Muscle of leg (tissue), 11 donors: Measurements from ENCODE around the gene MIOX. TPM values are rescaled to one million over a fixed set of nuclear protein-coding genes. Genes with fewer than 3 reads are reported as not detected.
A peak's percentile ranks its signal among the peaks of the same experiment; 100 is the strongest.

ENCODE experiments used
- DNase-seq: peaks from one replicate; pipeline ENCODE4 v3.0.0; 2013
- H3K27ac ChIP-seq: one replicate; pipeline ENCODE4 v1.5.1; 2013; ENCODE audit warnings: mild to moderate bottlenecking, low read length, control low read depth
- H3K27me3 ChIP-seq: one replicate; pipeline ENCODE4 v1.6.1; 2013; ENCODE audit warnings: low read length; ENCODE audit not compliant: control insufficient read depth, insufficient read depth
- H3K36me3 ChIP-seq: one replicate; pipeline ENCODE4 v1.6.1; 2013; ENCODE audit warnings: low read length; ENCODE audit not compliant: control insufficient read depth, insufficient read depth
- H3K4me1 ChIP-seq: one replicate; pipeline ENCODE4 v1.6.1; 2013; ENCODE audit warnings: low read length; ENCODE audit not compliant: control insufficient read depth, insufficient read depth
- H3K4me3 ChIP-seq: one replicate; pipeline ENCODE4 v1.5.1; 2013; ENCODE audit warnings: low read length, control low read depth
- H3K9me3 ChIP-seq: replicated peaks from 2 replicates; pipeline ENCODE4 v1.6.1; 2013; ENCODE audit warnings: low read depth, low read length; ENCODE audit not compliant: control insufficient read depth
- WGBS: methylation state at CpG from one replicate; pipeline ENCODE4 v1.1.5; 2013; ENCODE audit warnings: missing lambda C conversion rate; ENCODE audit not compliant: insufficient coverage; 5-methylcytosine and 5-hydroxymethylcytosine counted together
- polyA plus RNA-seq, 8 donors: library from polyadenylated mRNA; unstranded; fragments of 120-200 nt; gene quantifications; one replicate each; pipeline versions ENCODE4 v1.2.1 to v1.2.3, GENCODE V29; 2013; ENCODE audit warnings: inconsistent platforms in 1 of 8, low replicate concordance in 1 of 8; ENCODE audit not compliant: insufficient read length in 8 of 8, insufficient read depth in 1 of 8
- total RNA-seq: library from RNA; stranded (reverse); fragments of 120-200 nt; gene quantifications from one replicate; pipeline ENCODE4 v1.2.4, GENCODE V29; 2013

MIOX gene
- total and polyA plus RNA-seq, 9 donors = 0.08 to 0.12 (median 0.10) TPM; not detected in 5

DNA sequence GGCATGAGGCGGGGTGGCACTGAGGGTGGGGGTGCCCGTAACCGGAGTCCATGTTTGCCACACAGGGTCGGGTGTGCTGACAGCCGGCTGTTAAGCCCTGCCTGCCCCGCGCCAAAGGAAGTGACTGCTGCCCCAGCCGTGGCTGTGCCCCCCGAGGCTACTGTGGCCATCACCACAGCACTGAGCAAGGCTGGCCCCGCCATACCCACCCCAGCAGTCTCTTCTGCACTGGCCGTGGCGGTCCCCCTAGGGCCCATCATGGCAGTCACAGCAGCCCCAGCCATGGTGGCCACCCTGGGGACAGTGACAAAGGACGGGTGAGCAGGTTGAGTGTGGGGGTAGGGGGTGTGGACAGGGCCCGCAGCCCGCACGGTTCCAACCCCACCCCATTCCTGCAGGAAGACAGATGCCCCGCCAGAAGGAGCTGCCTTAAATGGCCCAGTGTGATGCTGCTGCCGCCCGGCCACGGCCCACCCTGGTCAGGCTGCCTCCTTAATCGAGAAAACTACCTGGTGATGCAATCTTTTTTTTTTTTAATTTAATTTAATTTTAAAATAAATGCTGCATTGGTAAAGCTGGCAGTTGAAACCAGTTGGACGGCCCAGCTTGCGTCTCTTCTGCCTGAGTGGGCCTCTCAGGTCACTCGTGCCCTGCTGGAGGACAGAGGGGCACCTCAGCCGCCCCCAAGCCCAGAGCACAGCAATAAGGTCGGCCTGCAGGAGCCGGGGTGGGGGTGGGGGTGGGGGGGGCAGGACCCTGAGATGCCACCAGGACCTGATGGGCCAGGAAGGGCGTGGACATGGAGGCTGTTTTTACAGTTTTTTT, 42.6 kb upstream of the MIOX start:
- peaks cover 84% of the 10 kb centered on the region for H3K36me3 ChIP-seq
- no peak overlapping the region for H3K27ac ChIP-seq
- DNase-seq = no peak

DNA sequence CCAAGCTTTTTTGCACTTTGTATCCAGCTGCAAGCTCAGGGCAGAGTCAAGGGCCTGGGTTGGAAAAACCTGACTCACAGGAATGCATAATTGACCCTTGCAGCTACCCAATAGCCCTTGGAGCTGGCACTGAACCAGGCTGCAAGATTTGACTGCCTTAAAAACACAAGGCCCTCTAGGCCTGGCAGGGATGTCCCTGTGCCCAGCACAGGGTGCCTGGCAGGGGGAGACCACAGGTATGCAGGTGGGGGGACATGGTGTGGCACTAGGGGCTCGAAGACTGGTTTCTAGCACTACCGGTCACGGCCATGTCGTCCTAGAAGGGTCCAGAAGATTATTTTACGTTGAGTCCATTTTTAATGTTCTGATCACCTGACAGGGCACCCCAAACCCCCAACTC, 42.0 kb upstream of the MIOX start:
- Histone ChIP-seq H3K9me3 (no peaks in the 10 kb centered on the region), H3K27me3 (no peaks in the 10 kb centered on the region), H3K36me3 (peaks cover 84% of the 10 kb centered on the region), H3K4me1 (peaks cover 4% of the 10 kb centered on the region), H3K27ac (no peak overlapping the region), H3K4me3 (no peak overlapping the region)
- WGBS = 52% methylated on average over 3 of the region's 5 CpGs
- DNase-seq = peak; percentile 39

More for the DNA sequence above, 42.6 kb upstream of the MIOX start:
- Histone ChIP-seq H3K27me3 (no peaks in the 10 kb centered on the region), H3K9me3 (no peaks in the 10 kb centered on the region), H3K4me3 (no peak overlapping the region), H3K4me1 (peaks cover 4% of the 10 kb centered on the region)
- 68% methylated on average over 13 of the region's 28 CpGs for WGBS

DNA sequence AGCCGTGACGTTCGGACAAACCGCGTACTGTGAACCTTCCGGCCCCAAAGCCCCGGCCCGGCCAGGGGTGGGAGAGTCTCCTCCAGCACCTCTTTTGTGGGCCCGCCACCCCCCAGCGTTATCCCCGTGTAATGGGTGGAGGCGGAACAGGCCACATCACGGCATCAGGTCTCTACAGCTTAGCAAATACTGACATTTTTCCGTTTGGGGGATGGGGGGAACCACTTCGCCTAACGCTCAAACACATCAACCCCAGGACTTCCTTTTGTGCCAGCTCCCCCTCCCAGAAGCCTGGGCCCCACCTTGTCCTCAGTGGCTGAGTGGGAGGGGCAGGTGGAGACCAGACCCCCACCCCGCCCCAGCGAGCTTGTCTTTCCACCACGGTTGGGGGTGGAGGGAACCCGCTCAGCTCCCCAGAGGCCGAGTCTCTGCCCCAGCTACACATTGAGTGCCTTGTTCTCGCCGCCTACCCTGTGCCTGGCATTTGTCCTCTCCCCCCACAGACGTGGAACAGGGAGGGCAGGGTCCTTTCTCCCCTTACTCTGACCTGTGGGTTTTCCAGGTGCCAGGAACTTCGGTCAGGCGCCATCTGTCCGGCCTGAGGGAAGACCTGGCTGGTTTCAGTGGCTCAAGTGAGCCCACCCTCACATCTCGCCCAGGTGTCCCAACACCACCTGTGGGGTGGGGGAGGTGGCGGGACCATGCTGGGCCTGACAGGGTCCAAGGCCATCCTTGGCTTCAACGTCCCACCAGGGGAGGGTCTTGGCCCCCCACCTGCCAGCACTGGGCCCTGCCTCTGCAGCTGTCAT, 41.4 kb upstream of the MIOX start:
- WGBS = 35% methylated on average over 4 of the region's 30 CpGs
- Histone ChIP-seq H3K9me3 (no peaks in the 10 kb centered on the region), H3K4me3 (no peak overlapping the region), H3K4me1 (peaks cover 4% of the 10 kb centered on the region), H3K27me3 (no peaks in the 10 kb centered on the region), H3K27ac (no peak overlapping the region), H3K36me3 (peaks cover 82% of the 10 kb centered on the region)
- DNase-seq = peak; percentile 47

DNA sequence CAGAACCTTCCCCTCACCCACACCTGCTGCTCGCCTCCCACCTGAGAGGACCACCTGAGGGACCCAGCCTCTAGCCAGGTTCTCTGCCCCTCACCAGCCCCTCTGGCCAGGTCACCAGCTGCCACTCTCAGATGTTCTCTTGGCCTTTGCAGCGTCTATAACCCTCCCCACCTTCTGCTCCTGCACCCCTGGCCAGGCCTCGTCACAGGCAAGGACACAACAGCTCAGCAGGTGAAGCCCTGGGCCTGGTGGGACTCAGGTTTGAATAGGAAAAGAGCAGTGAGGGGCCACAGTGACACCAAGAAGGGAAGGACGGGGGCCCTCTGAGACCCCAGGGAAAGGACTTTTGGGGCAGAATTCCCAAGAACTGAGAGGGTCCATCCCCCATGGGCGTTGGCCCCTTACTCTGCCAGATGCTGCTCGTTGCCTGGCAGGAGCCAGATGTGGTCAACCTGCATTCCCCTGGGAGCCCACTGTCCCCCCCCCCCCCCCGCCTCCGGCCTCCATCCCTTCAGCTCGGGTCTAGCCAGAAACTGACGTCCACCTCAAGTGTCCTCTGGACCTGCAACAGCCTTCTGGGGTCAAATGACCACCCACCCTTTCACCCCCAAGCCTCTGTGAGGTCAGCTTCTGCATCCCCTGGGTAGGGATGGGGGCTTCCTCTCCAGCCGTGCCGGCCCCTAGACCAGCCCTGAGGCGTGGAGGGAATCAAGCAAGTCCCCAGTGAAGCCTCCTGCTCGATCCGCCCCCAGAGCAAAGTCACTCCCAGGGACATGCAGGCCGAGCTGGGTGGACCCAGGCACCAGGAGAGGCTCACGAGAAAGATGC, 40.6 kb upstream of the MIOX start:
- peaks cover 78% of the 10 kb centered on the region for H3K36me3 ChIP-seq
- 57% methylated on average over 10 of the region's 17 CpGs for WGBS
- H3K4me3 ChIP-seq = no peak overlapping the region

DNA sequence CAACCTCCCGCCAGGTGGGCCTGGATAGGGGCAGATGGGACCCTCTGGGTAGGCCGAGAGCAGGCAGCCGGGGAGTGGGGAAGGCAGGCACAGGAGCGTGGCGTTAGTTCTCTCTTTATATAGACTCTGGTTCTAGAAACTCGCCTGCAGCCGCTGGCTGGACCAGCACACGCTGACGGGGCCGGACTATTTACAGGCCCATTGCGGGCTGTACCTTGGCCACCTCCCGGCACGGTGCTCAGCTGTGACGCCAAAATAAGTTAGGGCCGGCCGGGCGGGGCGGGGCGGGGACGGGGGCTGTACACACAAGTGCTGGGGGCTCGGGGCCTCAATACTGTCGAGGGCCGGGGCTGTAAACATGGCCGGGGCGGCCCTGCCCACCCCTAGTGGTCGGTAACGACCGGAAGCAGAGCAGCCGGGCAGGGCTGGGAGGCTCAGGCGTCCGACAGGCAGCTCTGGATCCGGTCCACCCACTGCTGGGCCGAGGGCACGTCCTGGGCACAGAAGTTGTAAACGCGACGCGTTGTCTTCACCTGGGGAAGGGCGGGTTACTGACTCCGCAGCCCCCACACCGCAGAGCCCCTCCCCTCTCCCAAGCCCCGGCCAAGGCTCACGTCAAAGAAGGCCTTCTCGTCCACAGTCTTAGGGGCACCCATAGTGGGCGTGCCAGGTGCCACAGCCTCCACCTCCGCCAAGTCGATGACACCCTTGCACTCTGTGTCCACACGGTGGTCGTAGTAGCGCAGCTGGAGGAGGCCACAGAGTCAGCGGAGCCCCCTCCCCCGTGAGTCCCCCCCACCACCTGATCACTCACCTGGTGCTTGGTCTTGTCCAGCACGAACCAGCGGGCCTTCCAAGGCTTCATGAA, 39.7 kb upstream of the MIOX start:
- Histone ChIP-seq H3K4me3 (no peak overlapping the region), H3K27ac (no peak overlapping the region), H3K4me1 (peaks cover 4% of the 10 kb centered on the region), H3K27me3 (no peaks in the 10 kb centered on the region), H3K36me3 (peaks cover 75% of the 10 kb centered on the region), H3K9me3 (no peaks in the 10 kb centered on the region)
- WGBS = 78% methylated on average over 54 of the region's 54 CpGs
- DNase-seq = no peak

More for the DNA sequence above, 40.6 kb upstream of the MIOX start:
- Histone ChIP-seq H3K9me3 (no peaks in the 10 kb centered on the region), H3K27ac (no peak overlapping the region), H3K27me3 (no peaks in the 10 kb centered on the region), H3K4me1 (peaks cover 4% of the 10 kb centered on the region)
- DNase-seq = no peak

DNA sequence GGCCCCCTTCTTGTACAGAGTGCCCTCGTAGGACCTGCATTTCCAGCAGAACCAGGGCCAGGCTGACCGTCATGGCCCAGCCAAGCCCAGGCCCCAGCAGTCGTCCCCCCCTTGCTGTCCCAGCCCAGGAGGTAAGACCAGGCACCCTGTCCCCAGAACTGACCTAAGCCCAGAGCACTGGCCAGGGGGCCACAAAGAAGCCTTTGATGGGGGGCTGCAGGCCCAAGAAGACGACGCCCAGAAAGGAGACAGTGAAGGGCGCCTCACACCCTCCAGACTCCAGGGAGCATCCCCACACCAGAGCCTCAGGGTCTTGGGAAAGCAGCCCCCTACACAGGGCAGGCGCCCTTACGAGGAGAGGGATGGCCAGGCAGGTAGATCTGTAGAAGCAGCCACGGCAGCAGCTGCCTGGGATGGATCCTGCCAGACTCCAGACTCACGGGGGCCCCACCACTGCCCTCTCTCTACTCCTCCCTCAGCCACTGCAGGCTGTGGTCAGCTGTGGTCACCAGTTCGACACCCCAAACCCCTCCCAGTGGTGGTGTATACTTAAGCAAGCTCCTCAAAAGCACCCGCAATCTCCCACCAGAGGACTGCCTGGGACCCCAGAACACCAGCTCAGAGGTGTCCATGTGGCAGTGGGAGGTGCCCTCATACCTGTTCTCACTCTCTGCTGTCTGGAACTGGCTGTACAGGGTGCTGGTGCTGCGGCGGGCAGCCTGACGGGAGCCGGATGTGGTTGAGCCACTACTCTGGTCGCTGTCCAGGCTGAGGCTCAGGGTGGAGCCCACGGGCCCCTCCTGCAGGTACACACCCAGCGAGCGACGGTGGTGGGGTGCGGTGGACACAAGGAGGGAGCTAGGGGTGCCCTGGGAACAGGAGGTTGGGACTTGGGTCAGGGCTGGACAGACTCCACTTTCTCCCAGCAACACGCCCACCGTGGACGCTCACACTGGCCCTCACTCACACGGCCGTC, 38.8 kb upstream of the MIOX start:
- Histone ChIP-seq H3K27me3 (no peaks in the 10 kb centered on the region), H3K27ac (no peak overlapping the region), H3K4me1 (peaks cover 4% of the 10 kb centered on the region), H3K4me3 (no peak overlapping the region), H3K9me3 (no peaks in the 10 kb centered on the region), H3K36me3 (peaks cover 73% of the 10 kb centered on the region)
- WGBS = 89% methylated on average over 15 of the region's 27 CpGs
- no peak for DNase-seq

DNA sequence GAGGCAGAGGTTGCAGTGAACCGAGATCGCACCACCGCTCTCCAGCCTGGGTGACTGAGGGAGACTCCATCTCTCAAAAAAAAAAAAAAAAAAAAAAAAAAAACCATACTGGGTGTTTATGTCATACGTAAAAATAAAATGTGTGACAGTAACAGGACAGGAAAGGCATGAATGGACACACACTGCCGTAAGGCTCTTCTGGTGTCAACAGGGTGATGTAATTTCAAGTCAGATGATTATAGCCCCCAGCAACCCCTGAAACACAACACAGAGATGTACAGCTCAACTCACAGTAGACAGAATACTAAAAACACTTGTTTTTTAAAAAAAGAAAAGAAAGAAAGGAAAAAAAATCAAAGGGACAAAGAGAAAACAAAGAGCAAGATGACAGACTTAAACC, 34.0 kb upstream of the MIOX start:
- no peak for DNase-seq
- Histone ChIP-seq H3K9me3 (no peaks in the 10 kb centered on the region), H3K27ac (no peak overlapping the region), H3K4me3 (no peak overlapping the region), H3K4me1 (no peaks in the 10 kb centered on the region), H3K27me3 (no peaks in the 10 kb centered on the region), H3K36me3 (peaks cover 72% of the 10 kb centered on the region)
- no CpG with 5 or more reads among the region's 5 CpGs for WGBS

DNA sequence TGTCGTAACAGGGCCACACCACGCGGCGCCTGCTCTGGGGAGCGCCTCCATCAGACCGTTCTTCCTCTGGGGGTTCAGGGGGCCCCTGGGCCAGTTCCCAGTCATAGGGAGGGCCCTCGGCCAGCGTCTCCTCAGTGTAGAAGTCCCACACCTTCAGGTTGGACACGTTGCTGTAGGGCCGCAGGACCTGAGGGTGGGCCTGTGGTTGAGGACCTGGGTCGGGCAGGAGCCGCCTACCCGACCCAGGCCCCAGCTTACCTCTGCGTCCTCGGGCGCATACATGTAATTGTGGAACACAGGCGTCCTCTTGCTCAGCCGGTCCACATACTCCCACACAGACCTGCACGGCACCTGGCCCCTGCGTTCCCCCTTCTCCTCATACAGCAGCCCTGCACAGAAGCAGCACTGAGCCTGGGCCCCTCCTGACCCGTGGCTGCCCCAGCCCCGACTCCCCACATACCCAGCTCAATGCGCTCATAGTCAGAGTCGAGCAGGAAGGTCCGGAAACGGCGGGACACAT, 32.0 kb upstream of the MIOX start:
- no peak overlapping the region for H3K4me3 ChIP-seq
- H3K27me3 ChIP-seq = no peaks in the 10 kb centered on the region
- H3K27ac ChIP-seq = no peak overlapping the region
- 92% methylated on average over 27 of the region's 27 CpGs for WGBS
- H3K9me3 ChIP-seq = no peaks in the 10 kb centered on the region
- H3K36me3 ChIP-seq = peaks cover 68% of the 10 kb centered on the region
- H3K4me1 ChIP-seq = no peaks in the 10 kb centered on the region
- DNase-seq = no peak
